ENCODE measurements around the gene RPRD1B. TPM values are rescaled to one million over a fixed set of nuclear protein-coding genes. Genes with fewer than 3 reads are reported as not detected.

RPRD1B gene
- total RNA-seq, 3 donors from 2014 or later = 21.4 to 33.8 (median 31.3) TPM

DNA sequence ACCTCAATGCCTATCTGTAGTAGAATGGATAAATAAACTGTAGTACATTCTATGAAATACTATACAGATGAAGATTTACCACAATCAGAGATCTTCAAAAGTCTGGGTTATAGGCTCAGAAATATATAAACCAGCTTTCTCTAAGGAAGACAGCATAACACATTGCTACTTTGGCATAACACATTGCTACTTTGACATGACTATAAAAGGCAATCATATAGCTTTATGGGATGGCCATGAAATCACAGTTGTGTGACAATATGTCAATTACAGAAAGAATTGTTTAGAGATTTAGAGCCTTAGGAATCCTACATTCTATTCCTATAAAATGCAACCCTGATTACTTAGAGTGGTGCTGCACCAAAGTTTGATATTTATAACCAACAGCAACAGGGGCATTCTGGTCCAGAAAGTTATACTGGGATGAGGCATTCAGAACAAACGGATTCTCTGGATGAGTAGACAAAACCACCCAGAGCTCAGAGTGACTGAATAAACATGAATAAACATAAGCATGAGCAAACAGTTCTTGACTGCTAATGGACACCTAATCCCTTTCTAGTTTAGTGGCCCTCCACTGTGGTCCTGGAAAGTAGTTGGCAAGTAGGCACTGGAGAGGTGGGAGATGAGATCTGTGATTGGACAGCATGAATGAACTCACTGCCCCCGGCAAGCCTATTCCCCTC is 12.3 kb upstream of the RPRD1B start:
- Histone ChIP-seq H3K27me3 (no peaks in the 10 kb centered on the region), H3K36me3 (peaks cover 11% of the 10 kb centered on the region), H3K4me1 (no peaks in the 10 kb centered on the region), H3K27ac (no peak overlapping the region), H3K4me3 (no peak overlapping the region), H3K9me3 (peaks cover 0 to 16% of the 10 kb centered on the region in 2 donors)
- intact Hi-C loops (cut with DNase I; ENCODE audit: low total_unique reads) = no loop called here
- TF ChIP-seq POLR2AphosphoS5 (IDR thresholded peaks at IDR 0.05) = no peak
- TF ChIP-seq, protein P1, sequence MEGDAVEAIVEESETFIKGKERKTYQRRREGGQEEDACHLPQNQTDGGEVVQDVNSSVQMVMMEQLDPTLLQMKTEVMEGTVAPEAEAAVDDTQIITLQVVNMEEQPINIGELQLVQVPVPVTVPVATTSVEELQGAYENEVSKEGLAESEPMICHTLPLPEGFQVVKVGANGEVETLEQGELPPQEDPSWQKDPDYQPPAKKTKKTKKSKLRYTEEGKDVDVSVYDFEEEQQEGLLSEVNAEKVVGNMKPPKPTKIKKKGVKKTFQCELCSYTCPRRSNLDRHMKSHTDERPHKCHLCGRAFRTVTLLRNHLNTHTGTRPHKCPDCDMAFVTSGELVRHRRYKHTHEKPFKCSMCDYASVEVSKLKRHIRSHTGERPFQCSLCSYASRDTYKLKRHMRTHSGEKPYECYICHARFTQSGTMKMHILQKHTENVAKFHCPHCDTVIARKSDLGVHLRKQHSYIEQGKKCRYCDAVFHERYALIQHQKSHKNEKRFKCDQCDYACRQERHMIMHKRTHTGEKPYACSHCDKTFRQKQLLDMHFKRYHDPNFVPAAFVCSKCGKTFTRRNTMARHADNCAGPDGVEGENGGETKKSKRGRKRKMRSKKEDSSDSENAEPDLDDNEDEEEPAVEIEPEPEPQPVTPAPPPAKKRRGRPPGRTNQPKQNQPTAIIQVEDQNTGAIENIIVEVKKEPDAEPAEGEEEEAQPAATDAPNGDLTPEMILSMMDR (IDR thresholded peaks at IDR 0.05) = no peak
- TF ChIP-seq POLR2A (IDR thresholded peaks at IDR 0.05) = no peak
- DNase-seq (ENCODE audit: low spot score in 2 of 2) = no peak

- Histone ChIP-seq H3K9me3 (peaks cover 0 to 6% of the 10 kb centered on the region in 2 donors), H3K36me3 (peaks cover 3% of the 10 kb centered on the region), H3K4me3 (no peak overlapping the region), H3K4me1 (no peaks in the 10 kb centered on the region), H3K27ac (no peak overlapping the region), H3K27me3 (no peaks in the 10 kb centered on the region)
- no peak for DNase-seq (ENCODE audit: low spot score in 2 of 2)
- TF ChIP-seq POLR2A (IDR thresholded peaks at IDR 0.05) (no peak), POLR2AphosphoS5 (IDR thresholded peaks at IDR 0.05) (no peak)
- TF ChIP-seq, protein P1 (IDR thresholded peaks at IDR 0.05) = no peak
- intact Hi-C loops (cut with DNase I; ENCODE audit: low total_unique reads) = no loop called here
Measured at GRCh38 chr20:38023181-38024001, 10.2 kb upstream of the RPRD1B start.

DNA sequence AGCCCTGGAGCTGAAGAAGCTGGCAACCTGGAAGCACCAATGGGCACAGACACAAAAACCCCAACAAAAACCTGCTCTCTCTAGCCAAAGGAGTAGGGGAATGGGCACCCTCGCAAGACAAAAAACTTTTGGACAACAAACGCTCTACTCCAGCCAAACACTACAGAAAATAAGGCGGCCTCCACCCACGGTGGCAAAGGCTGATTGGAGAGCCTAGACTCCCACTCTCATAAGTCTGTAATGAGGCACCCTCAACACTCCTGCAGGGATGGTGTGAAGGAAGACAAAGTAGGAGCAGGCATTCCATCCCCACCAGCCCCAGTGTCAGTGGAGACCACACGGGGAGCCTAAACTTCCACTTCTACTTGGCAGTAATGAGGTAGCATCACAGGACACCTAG is 9.1 kb upstream of the RPRD1B start:
- intact Hi-C loops (cut with DNase I; ENCODE audit: low total_unique reads) = no loop called here
- TF ChIP-seq, protein P1 (IDR thresholded peaks at IDR 0.05) = no peak
- TF ChIP-seq POLR2A (IDR thresholded peaks at IDR 0.05) = no peak
- no peak for TF ChIP-seq POLR2AphosphoS5 (IDR thresholded peaks at IDR 0.05)
- Histone ChIP-seq H3K36me3 (no peaks in the 10 kb centered on the region), H3K9me3 (no peaks in the 10 kb centered on the region), H3K4me3 (no peak overlapping the region), H3K27me3 (no peaks in the 10 kb centered on the region), H3K4me1 (no peaks in the 10 kb centered on the region), H3K27ac (no peak overlapping the region)
- no peak for DNase-seq (ENCODE audit: low spot score in 2 of 2)

- H3K36me3 ChIP-seq = no peaks in the 10 kb centered on the region
- no peaks in the 10 kb centered on the region for H3K27me3 ChIP-seq
- intact Hi-C loops (cut with DNase I; ENCODE audit: low total_unique reads) = no loop called here
- no peak for DNase-seq (ENCODE audit: low spot score in 2 of 2)
- no peak overlapping the region for H3K4me3 ChIP-seq
- no peak overlapping the region for H3K27ac ChIP-seq
- TF ChIP-seq POLR2AphosphoS5 (IDR thresholded peaks at IDR 0.05) (no peak), POLR2A (IDR thresholded peaks at IDR 0.05) (no peak)
- TF ChIP-seq, protein P1 (IDR thresholded peaks at IDR 0.05) = no peak
- peaks cover 0 to 7% of the 10 kb centered on the region in 2 donors for H3K4me1 ChIP-seq
- no peaks in the 10 kb centered on the region for H3K9me3 ChIP-seq
Measured at GRCh38 chr20:38029453-38029852, 4.1 kb upstream of the RPRD1B start.

DNA sequence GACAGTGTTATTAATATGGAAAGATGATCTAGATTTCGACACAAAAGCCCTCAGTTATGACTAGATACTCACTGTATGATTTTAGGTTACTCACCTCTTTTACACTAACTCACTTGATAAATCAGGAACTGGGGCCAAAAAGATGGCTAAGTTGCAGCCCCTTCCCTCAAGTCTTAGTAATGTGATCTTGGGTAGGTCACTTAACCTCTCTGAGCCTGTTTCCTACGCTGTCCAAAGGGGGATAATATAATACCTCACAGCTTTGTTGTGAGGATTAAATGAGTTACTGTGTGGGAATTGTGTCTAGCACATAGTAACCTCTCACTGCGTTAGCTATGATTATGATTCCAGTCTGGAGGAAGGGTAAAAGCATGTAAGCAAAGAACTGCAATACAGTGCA is 1.6 kb upstream of the RPRD1B start:
- no peak overlapping the region for H3K27ac ChIP-seq
- H3K27me3 ChIP-seq = no peaks in the 10 kb centered on the region
- H3K36me3 ChIP-seq = no peaks in the 10 kb centered on the region
- intact Hi-C loops (cut with DNase I; ENCODE audit: low total_unique reads) = no loop called here
- TF ChIP-seq POLR2A (IDR thresholded peaks at IDR 0.05) (no peak), POLR2AphosphoS5 (IDR thresholded peaks at IDR 0.05) (no peak)
- TF ChIP-seq, protein P1 (IDR thresholded peaks at IDR 0.05) = no peak
- DNase-seq (ENCODE audit: low spot score in 2 of 2) = no peak
- H3K4me1 ChIP-seq = peaks cover 0 to 26% of the 10 kb centered on the region in 2 donors
- H3K9me3 ChIP-seq = no peaks in the 10 kb centered on the region
- H3K4me3 ChIP-seq = peak overlapping the region in 2 of 3 donors; percentile 91
